HepG2 (cell line): ENCODE data around the gene GAL3ST3. TPM values are rescaled to one million over a fixed set of nuclear protein-coding genes. Genes with fewer than 3 reads are reported as not detected.

ENCODE experiments used
- KDM5A ChIP-seq: fragments of 200-600 bp; sonication (generic); IDR thresholded peaks from 2 replicates; pipeline ENCODE4 v1.7.0; 2018; ENCODE audit warnings: antibody characterized with exemption, mild to moderate bottlenecking, low read length, borderline replicate concordance
- NCOR1 ChIP-seq: fragments of 200-600 bp; sonication (generic); IDR thresholded peaks from 2 replicates; pipeline ENCODE4 v1.7.0; 2017; ENCODE audit warnings: antibody characterized with exemption, low read length, borderline replicate concordance
- RBM22 ChIP-seq: fragments of 200-400 bp; formaldehyde crosslinking; optimal IDR thresholded peaks from 2 replicates; pipeline ENCODE3; 2017; ENCODE audit warnings: mild to moderate bottlenecking, low read length, moderate library complexity
- RELA ChIP-seq: sonication (generic); formaldehyde crosslinking; IDR thresholded peaks from 2 replicates; pipeline ENCODE4 v1.4.0; 2020; ENCODE audit warnings: missing genetic modification reagents
- ZNF430 ChIP-seq: sonication (generic); formaldehyde crosslinking; IDR thresholded peaks from 2 replicates; pipeline ENCODE4 v1.9.0; 2021; ENCODE audit warnings: mild to moderate bottlenecking, missing genetic modification reagents
- ZNF556 ChIP-seq: sonication (generic); formaldehyde crosslinking; IDR thresholded peaks from 2 replicates; pipeline ENCODE4 v1.4.0; 2020; ENCODE audit warnings: mild to moderate bottlenecking, missing genetic modification reagents, borderline replicate concordance
- ZNF570 ChIP-seq: sonication (generic); formaldehyde crosslinking; IDR thresholded peaks from 2 replicates; pipeline ENCODE4 v1.4.0; 2020; ENCODE audit warnings: mild to moderate bottlenecking, missing genetic modification reagents, borderline replicate concordance
- ZNF75D ChIP-seq: sonication (generic); formaldehyde crosslinking; IDR thresholded peaks from 2 replicates; pipeline ENCODE4 v1.8.1; 2023; ENCODE audit warnings: missing genetic modification reagents, mild to moderate bottlenecking, borderline replicate concordance
- ZNF766 ChIP-seq: sonication (generic); formaldehyde crosslinking; IDR thresholded peaks from 2 replicates; pipeline ENCODE4 v1.5.0; 2020; ENCODE audit warnings: missing genetic modification reagents, borderline replicate concordance
- polyA plus RNA-seq, 8 experiments: library from polyadenylated mRNA; depleted of rRNA in 3 of 8; stranded (reverse) in 7 of 8; unstranded in 1 of 8; fragments of >200 nt; fragmentation: Illumina TruSeq in 4 of 8; extraction: Trizol in 4 of 8; gene quantifications; 2 replicates each; pipeline versions ENCODE4 v1.2.1 to v1.2.3, GENCODE V29; 2011 to 2016; ENCODE audit warnings: low read depth in 4 of 8, missing spikeins in 1 of 8, mixed read lengths in 1 of 8; ENCODE audit not compliant: insufficient read depth in 1 of 8
- total RNA-seq, 5 experiments: library from RNA; depleted of rRNA; stranded (reverse); fragments of >200 nt; fragmentation: Illumina TruSeq; extraction: Trizol; gene quantifications; 2 replicates each; pipeline ENCODE4 v1.2.3, GENCODE V29; 2016; ENCODE audit warnings: low read depth in 1 of 5
- TF ChIP-seq, protein P1 (sequence below): sonication (generic); formaldehyde crosslinking; IDR thresholded peaks from 2 replicates; pipeline ENCODE4 v1.4.0; 2020; ENCODE audit warnings: missing genetic modification reagents, borderline replicate concordance
- TF ChIP-seq, protein P2 (sequence below): sonication (generic); formaldehyde crosslinking; IDR thresholded peaks from 2 replicates; pipeline ENCODE4 v1.5.1; 2020; ENCODE audit warnings: missing genetic modification reagents, mild to moderate bottlenecking, borderline replicate concordance
- TF ChIP-seq, protein P3 (sequence below): sonication (generic); formaldehyde crosslinking; IDR thresholded peaks from 2 replicates; pipeline ENCODE4 v1.8.1; 2022; ENCODE audit warnings: mild to moderate bottlenecking, missing genetic modification reagents
- TF ChIP-seq, protein P4 (sequence below): sonication (generic); formaldehyde crosslinking; IDR thresholded peaks from 2 replicates; pipeline ENCODE4 v1.4.0; 2020; ENCODE audit warnings: missing genetic modification reagents, borderline replicate concordance
- TF ChIP-seq, protein P5 (sequence below): IDR thresholded peaks from 2 replicates; pipeline ENCODE4 v1.6.1; 2016; ENCODE audit warnings: mild to moderate bottlenecking, missing biosample characterization, missing genetic modification reagents

GAL3ST3 gene
- total and polyA plus RNA-seq, 2 of the 13 experiments (the other 11 are each of a cell fraction or from before 2014, with no cell fraction given) = not detected

DNA sequence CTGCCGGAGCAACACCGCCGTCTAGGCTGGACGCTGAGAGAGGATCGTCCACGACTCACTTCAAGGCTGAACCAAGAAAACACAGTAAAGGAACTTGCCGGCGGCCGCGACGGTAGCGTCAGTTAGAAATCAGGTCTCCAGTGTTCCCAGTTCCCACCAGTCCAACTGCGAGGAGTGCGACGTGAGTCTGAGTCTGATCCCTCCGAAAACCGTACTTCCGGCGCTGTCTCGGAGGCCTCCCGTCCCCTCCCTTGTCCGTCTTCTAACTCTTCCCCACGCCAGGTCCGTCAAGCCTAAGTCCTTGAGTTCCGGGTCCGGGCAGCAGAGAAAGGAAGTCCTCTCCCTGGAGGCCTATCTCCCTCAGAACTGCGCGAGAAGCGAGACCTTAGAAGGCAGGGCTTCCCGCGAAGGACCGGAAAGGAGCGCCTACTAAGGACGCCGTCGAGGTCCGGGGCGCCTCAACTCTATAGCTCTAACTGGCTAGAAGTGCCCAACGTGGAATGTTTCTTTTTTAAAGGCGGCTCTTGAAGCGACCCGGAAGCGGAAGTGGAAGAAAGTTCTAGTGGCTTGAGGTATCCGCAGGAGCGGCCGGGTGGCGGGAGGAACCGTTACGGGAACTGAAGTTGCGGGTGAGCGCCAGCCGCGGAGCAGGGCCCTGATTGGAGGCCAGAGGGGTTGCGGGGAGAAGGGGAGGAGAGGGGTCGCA lies 46.9 kb downstream of the GAL3ST3 start, which contains the start of the genes BANF1 and EIF1AD (continued):
- TF ChIP-seq, protein P1, sequence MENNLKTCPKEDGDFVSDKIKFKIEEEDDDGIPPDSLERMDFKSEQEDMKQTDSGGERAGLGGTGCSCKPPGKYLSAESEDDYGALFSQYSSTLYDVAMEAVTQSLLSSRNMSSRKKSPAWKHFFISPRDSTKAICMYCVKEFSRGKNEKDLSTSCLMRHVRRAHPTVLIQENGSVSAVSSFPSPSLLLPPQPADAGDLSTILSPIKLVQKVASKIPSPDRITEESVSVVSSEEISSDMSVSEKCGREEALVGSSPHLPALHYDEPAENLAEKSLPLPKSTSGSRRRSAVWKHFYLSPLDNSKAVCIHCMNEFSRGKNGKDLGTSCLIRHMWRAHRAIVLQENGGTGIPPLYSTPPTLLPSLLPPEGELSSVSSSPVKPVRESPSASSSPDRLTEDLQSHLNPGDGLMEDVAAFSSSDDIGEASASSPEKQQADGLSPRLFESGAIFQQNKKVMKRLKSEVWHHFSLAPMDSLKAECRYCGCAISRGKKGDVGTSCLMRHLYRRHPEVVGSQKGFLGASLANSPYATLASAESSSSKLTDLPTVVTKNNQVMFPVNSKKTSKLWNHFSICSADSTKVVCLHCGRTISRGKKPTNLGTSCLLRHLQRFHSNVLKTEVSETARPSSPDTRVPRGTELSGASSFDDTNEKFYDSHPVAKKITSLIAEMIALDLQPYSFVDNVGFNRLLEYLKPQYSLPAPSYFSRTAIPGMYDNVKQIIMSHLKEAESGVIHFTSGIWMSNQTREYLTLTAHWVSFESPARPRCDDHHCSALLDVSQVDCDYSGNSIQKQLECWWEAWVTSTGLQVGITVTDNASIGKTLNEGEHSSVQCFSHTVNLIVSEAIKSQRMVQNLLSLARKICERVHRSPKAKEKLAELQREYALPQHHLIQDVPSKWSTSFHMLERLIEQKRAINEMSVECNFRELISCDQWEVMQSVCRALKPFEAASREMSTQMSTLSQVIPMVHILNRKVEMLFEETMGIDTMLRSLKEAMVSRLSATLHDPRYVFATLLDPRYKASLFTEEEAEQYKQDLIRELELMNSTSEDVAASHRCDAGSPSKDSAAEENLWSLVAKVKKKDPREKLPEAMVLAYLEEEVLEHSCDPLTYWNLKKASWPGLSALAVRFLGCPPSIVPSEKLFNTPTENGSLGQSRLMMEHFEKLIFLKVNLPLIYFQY (CRISPR knock-in tag) = no peak; the same call in 1 of the 2 replicates
- TF ChIP-seq NCOR1 (peak; percentile 70; the same call in 1 of the 2 replicates), RBM22 (peak; percentile 82), KDM5A (peak; percentile 99), ZNF570 (CRISPR knock-in tag) (0 out of 2 replicates have a peak, but pooled peaks have one; percentile 35), ZNF766 (CRISPR knock-in tag) (no peak), ZNF75D (CRISPR knock-in tag) (no peak), ZNF430 (no peak; the same call in 1 of the 2 replicates), RELA (CRISPR knock-in tag) (no peak), ZNF556 (CRISPR knock-in tag) (peak; percentile 97)
- TF ChIP-seq, protein P2, sequence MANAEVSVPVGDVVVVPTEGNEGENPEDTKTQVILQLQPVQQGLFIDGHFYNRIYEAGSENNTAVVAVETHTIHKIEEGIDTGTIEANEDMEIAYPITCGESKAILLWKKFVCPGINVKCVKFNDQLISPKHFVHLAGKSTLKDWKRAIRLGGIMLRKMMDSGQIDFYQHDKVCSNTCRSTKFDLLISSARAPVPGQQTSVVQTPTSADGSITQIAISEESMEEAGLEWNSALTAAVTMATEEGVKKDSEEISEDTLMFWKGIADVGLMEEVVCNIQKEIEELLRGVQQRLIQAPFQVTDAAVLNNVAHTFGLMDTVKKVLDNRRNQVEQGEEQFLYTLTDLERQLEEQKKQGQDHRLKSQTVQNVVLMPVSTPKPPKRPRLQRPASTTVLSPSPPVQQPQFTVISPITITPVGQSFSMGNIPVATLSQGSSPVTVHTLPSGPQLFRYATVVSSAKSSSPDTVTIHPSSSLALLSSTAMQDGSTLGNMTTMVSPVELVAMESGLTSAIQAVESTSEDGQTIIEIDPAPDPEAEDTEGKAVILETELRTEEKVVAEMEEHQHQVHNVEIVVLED (CRISPR knock-in tag) = peak; percentile 90
- TF ChIP-seq, protein P3, sequence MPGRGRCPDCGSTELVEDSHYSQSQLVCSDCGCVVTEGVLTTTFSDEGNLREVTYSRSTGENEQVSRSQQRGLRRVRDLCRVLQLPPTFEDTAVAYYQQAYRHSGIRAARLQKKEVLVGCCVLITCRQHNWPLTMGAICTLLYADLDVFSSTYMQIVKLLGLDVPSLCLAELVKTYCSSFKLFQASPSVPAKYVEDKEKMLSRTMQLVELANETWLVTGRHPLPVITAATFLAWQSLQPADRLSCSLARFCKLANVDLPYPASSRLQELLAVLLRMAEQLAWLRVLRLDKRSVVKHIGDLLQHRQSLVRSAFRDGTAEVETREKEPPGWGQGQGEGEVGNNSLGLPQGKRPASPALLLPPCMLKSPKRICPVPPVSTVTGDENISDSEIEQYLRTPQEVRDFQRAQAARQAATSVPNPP = 0 out of 2 replicates have a peak, but pooled peaks have one; percentile 27
- TF ChIP-seq, protein P4, sequence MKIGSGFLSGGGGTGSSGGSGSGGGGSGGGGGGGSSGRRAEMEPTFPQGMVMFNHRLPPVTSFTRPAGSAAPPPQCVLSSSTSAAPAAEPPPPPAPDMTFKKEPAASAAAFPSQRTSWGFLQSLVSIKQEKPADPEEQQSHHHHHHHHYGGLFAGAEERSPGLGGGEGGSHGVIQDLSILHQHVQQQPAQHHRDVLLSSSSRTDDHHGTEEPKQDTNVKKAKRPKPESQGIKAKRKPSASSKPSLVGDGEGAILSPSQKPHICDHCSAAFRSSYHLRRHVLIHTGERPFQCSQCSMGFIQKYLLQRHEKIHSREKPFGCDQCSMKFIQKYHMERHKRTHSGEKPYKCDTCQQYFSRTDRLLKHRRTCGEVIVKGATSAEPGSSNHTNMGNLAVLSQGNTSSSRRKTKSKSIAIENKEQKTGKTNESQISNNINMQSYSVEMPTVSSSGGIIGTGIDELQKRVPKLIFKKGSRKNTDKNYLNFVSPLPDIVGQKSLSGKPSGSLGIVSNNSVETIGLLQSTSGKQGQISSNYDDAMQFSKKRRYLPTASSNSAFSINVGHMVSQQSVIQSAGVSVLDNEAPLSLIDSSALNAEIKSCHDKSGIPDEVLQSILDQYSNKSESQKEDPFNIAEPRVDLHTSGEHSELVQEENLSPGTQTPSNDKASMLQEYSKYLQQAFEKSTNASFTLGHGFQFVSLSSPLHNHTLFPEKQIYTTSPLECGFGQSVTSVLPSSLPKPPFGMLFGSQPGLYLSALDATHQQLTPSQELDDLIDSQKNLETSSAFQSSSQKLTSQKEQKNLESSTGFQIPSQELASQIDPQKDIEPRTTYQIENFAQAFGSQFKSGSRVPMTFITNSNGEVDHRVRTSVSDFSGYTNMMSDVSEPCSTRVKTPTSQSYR (CRISPR knock-in tag) = 0 out of 2 replicates have a peak, but pooled peaks have one; percentile 5
- TF ChIP-seq, protein P5, sequence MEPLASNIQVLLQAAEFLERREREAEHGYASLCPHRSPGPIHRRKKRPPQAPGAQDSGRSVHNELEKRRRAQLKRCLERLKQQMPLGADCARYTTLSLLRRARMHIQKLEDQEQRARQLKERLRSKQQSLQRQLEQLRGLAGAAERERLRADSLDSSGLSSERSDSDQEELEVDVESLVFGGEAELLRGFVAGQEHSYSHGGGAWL (CRISPR knock-in tag) = no peak; the same call in 1 of the 2 replicates
